GM10266 (cell line): Measurements from ENCODE around the gene AP4M1.

Source experiments
- DNase-seq: peaks from one replicate; pipeline ENCODE4 v3.0.0; 2012; ENCODE audit errors: extremely low spot score
- CTCF ChIP-seq: IDR thresholded peaks from 2 replicates; pipeline ENCODE4 v1.5.1; 2012; ENCODE audit warnings: mild to moderate bottlenecking, low read depth; ENCODE audit not compliant: control insufficient read depth, insufficient read depth; ENCODE audit errors: missing control alignments

AP4M1 gene

GRCh38 chr7:100156331-100157068 lies 55.1 kb downstream of the AP4M1 start:
- no peak for TF ChIP-seq CTCF
- no peak for DNase-seq

- no peak for DNase-seq
- TF ChIP-seq CTCF: no peak
These were observed 55.6 kb downstream of the AP4M1 start for GRCh38 chr7:100157069-100157333.

GRCh38 chr7:100157334-100158228 lies 56.1 kb downstream of the AP4M1 start:
- no peak for TF ChIP-seq CTCF
- DNase-seq: no peak
